ENCODE measurements around the gene OBP2A. TPM values are rescaled to one million over a fixed set of nuclear protein-coding genes. Genes with fewer than 3 reads are reported as not detected.

Gene OBP2A
- total RNA-seq, 1 experiment from 2014 or later, result not detected

GRCh38 chr9:135551456-135551855 lies 5.5 kb downstream of the OBP2A start:
- no peak for DNase-seq (ENCODE audit: low spot score)

DNA sequence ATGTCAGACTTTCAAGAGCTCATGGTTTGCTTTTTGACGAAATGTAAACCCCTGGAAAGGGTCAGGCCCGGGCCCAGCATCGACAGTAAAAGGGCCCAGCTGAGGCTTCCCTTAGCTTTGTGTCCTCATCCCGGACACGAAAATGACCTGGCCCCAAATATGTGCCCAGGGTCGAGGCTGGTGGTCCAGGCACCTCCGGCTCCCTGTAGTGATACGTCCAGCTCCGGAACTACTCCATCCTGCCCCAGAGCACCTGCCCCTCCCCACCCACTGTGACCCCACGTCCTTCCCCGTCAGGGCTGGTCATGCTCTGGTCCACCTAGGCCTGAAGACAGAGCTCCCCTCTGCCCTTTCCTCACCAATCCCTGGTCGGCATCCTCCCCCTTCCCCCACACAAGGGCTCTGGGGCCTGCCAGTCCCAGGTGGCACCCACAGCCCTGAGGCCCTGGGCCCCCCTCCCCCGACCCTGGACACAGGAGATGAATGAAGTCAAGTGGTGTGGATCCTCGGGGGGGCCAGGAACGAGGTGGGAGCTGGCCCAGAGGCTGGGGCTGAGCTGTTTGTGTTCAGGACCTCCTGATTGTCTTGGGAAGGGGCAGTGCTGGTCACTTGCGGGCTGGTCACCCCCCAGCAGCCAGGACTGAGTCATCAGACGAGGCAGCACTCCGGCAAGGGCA lies 6.2 kb downstream of the OBP2A start:
- no peak for DNase-seq (ENCODE audit: low spot score)

GRCh38 chr9:135552698-135553171 lies 6.8 kb downstream of the OBP2A start:
- no peak for DNase-seq (ENCODE audit: low spot score)

- DNase-seq (ENCODE audit: low spot score), result no peak
These were observed 8.8 kb downstream of the OBP2A start for GRCh38 chr9:135554718-135555117.

DNA sequence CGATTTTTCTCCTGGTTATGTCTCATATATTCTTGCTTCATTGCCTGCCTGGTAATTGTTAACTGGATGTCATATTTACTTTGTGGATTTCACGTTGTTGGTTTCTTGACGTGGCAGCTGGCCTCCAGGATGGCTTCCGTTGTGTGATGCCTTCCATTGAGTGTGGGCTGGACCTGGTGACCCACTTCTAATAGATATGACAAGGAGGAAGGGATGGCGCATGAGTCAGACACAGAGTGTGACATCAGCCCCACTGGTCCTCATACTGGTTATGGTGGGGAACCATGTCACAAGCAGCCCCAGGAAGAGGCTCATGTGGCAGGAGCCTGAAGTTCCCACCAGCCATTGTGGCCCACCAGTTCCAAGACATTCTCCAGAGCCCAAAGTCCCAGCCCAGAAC lies 9.3 kb downstream of the OBP2A start:
- DNase-seq (ENCODE audit: low spot score), result no peak

GRCh38 chr9:135555910-135556309 lies 10.0 kb downstream of the OBP2A start:
- no peak for DNase-seq (ENCODE audit: low spot score)

- DNase-seq (ENCODE audit: low spot score), result no peak
These were observed 13.7 kb downstream of the OBP2A start for GRCh38 chr9:135559606-135560005.

GRCh38 chr9:135561391-135562234 lies 15.7 kb downstream of the OBP2A start, which contains the start of gene PAEP:
PAEP (plus strand) TSS chr9:135561756.
- DNase-seq (ENCODE audit: low spot score), result peak; percentile 4

DNA sequence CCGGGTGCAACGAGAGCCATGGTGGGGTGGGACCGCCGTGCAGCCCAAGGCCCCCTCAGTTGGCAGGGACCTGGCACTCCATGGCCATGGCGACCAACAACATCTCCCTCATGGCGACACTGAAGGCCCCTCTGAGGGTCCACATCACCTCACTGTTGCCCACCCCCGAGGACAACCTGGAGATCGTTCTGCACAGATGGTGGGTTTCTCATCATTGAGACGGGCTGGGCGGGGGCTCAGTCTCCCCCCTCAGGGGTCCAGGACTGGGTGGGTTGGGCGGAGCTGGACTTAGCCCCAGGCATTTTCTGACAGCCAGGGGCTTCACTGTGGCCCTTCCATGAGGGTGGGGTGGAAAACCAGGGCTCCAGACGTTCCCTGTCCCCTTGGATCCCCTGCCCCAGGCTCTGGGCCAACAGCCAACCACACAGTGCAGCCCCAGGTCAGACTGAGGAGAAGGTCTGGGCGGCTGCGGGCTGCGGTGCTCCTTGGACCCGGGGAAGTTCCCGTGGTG lies 16.4 kb downstream of the OBP2A start:
- no peak for DNase-seq (ENCODE audit: low spot score)

DNA sequence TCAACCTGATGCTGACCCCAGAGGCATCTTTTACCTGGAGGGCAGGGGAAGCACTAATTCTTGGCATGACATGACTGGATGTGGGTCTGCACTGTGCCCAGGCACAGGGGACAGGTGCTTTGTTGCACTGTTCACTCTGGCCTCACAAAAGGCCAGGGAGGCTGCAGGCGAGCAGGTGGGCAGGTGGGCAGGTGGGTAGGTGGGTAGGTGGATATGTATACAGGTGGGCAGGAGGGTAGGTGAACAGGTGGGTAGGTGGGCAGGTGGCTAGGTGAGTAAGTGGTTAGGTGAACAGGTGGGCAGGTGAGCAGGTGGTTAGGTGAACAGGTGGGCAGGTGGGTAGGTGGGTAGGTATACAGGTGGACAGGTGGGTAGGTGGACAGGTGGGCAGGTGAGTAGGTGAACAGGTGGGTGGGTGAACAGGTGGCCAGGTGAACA lies 17.1 kb downstream of the OBP2A start:
- no peak for DNase-seq (ENCODE audit: low spot score)

DNA sequence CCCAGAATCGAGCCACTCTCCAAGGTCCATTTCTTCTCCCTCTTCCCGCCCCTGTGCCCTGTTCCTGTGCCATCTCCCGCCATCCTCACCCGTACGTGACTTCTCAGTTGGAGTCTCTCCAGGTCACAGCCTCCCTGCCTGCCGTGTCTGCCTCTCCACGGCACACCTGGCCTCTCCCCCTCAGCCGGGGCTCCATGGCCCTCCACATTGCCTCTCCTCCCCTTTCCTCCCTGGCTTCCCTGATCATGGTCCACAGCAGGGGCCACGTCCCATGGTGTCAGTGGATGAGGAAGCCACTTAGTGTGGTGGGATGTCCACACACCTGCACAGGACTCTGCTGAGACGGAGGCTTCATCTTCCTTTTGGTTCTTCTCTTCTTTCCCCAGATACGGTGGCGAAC lies 17.9 kb downstream of the OBP2A start:
- no peak for DNase-seq (ENCODE audit: low spot score)

DNA sequence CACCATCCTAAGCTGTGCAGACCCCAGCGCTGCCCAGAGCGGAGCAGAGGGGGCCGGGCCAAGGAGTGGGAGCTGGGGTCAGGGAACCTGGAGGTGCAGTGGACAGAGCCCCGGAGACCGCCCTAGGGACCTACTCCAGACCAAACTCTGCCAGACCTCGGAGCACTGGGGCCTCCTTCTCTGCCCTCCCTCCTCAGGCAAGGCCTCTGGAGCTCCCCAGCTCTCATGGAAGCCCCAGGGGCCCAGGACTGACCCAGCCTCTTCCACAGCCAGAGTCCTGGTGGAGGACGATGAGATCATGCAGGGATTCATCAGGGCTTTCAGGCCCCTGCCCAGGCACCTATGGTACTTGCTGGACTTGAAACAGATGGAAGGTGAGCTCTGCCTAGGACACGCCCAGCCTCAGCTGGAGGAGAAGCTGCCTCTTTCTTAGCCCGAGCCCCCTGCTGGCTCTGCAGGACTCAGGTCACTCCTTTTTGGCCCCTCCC lies 19.3 kb downstream of the OBP2A start:
- no peak for DNase-seq (ENCODE audit: low spot score)

GRCh38 chr9:135565636-135566035 lies 19.7 kb downstream of the OBP2A start:
- DNase-seq (ENCODE audit: low spot score), result no peak

- peak; percentile 9 for DNase-seq (ENCODE audit: low spot score)
These were observed 20.6 kb downstream of the OBP2A start for GRCh38 chr9:135566552-135566951.

DNA sequence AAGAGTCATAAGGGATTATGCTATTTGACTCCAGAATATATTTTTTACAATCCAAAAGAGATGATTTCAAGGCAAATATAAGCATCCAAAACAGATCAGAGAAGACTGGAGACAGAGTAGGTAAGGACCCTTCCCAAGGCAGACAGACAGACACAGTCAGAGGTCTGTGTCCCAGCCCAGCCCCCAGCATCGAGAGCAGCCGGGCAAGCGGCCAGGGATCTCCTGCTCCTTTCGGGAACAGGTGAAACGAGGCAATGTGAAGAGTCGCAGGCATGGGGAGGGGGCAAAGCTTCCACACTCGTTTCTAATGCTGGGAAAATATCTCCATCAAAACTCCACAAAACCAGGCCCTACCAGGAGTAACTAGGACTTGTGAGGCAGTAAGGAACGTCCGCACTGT lies 21.4 kb downstream of the OBP2A start:
- no peak for DNase-seq (ENCODE audit: low spot score)

- no peak for DNase-seq (ENCODE audit: low spot score)
These were observed 22.1 kb downstream of the OBP2A start for GRCh38 chr9:135568026-135568425.

GRCh38 chr9:135570456-135570855 lies 24.5 kb downstream of the OBP2A start:
- no peak for DNase-seq (ENCODE audit: low spot score)

DNA sequence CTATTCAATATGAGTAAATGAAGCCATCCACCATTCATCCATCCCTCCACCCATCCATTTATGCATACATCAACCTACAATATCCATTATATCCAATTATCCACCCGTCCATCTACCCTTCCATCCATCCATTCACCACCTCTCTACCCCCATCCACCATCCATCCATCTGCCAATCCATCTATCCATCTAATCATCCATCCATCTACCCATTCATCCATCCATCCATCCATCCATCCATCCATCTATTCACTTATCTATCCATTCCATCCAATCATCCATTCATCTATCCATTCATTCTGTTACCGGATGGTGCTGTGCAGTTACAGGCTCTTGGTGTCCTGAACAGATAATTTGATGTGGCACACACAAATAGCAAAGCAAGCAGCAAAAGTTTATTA lies 26.3 kb downstream of the OBP2A start:
- no peak for DNase-seq (ENCODE audit: low spot score)

DNA sequence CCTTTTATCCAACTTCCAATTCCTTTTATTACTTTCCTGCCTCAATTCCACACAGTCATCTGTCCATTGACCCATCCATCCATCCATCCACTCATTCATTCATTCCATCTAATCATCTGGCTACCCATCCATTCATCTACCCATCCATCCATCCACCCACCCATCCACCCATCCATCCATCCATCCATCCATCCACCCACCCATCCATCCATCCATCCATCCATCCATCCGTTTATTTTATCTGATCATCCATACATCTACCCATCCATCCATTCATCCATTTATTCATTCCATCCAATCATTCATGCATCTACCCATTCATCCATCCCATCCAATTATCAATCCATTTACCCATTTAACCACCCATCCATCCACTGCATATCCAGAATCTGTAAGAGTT lies 27.2 kb downstream of the OBP2A start:
- DNase-seq (ENCODE audit: low spot score), result no peak

DNA sequence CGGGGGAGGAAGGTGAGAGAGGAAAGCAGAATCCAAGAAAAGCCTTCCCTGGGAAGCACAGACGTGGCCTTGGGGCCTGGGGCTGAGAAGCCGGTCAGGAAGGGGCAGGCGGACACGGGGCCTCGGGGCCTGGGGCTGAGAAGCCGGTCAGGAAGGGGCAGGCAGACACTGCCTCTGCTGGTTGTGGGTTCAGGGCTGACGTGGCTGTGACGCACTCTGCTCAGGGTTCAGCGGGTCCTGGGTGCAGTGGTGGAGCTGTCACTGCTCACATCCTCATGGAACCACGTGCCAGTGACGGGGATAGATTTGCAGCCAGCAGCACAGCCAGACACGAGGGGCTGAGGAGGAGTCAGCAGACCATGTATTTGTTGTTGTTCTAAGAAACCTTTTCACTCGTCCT lies 28.4 kb downstream of the OBP2A start:
- no peak for DNase-seq (ENCODE audit: low spot score)

DNA sequence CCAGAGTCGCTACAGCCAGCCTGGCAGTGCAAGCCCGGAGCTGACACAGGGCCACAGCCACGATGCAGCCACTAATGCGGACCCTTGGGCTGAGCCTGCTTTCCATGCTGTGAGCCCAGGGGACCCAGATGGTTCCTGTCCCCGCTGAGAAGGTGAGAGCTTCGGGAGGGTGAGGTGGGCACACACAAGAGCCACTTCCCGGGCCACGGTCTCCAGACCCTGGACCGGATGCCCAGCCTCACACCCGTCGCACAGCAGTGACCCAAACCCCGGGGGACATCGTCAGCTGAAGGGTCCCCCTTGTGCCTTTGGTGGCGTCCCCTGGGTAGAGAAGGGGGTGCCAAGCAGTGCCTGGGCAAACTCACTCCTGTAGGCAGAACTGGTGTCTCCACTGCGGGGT lies 29.0 kb downstream of the OBP2A start:
- no peak for DNase-seq (ENCODE audit: low spot score)

DNA sequence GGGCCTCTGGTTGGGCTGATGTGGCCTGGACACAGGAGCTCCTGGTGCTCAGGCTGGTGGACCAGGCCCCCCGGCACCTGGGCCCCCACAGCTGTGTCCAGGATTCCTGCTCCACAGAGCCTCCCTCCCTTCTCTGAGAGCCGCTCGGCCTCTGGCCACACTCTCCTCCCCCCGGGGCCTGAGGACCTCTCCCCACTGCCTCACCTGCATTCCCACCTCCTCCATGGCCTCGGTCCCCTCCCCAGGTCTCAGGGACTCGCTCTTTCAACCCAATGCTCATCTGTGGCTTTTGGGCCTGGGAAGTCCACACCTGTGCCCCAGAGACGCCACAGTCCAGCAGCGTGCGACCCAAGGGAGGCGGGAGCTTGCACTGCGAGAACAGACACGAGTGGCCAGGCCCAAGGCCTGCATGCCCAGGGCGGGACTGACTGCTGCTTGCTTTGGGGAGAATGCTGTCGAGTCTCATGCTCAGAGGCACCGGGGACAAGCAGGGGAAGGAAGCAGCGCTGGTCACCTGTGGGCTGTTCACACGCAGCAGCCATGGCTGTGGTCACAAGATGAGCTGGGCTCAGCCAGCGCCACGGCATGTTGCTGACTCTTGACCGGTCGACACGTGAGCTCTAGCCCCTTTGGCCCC lies 30.2 kb downstream of the OBP2A start:
- no peak for DNase-seq (ENCODE audit: low spot score)
